A549 (cell line): Measurements from ENCODE around the gene KIF27. TPM values are rescaled to one million over a fixed set of nuclear protein-coding genes. Genes with fewer than 3 reads are reported as not detected.

Experiments used
- ATAC-seq, 2 experiments: fragments of 200-7000 bp in 1 of 2; fragments of >200 bp in 1 of 2; cut with Nextera tagmentation in 1 of 2; cut with Tn5 transposase in 1 of 2; 3 replicates each; pipeline versions ENCODE4 v1.8.0 to v1.9.1; 2018 to 2020; ENCODE audit warnings: mild to moderate bottlenecking in 1 of 2, moderate library complexity in 1 of 2
- CTCF ChIA-PET: fragments of 300-600 bp; sonication (Branson Sonifier 250); formaldehyde crosslinking; extraction: SDS; loops from one replicate; lab custom pipeline; 2021; ENCODE audit warnings: antibody characterized with exemption, inconsistent platforms; lab: Yijun Ruan, JAX
- POLR2A ChIA-PET: fragments of 350-600 bp; formaldehyde crosslinking; extraction: SDS; loops from one replicate; lab custom pipeline; 2021; ENCODE audit warnings: antibody characterized with exemption, inconsistent platforms; lab: Yijun Ruan, JAX
- DNase-seq, 2 experiments: peaks; one replicate each; pipeline versions ENCODE4 v3.0.0 to v3.0.0-alpha.2; 2011 to 2016; ENCODE audit warnings: low read depth in 1 of 2, low spot score in 1 of 2
- FAIRE-seq: peaks from 2 replicates; lab custom pipeline; 2011; peaks lifted over from hg19 to GRCh38; lab: Jason Lieb, UNC
- H3K27ac ChIP-seq, 2 experiments: fragments of >200 bp; sonication (Bioruptor Twin); formaldehyde crosslinking; 3 replicates each; pipeline ENCODE4 v1.5.1; 2016 to 2017
- H3K4me1 ChIP-seq: fragments of >200 bp; sonication (Bioruptor Twin); formaldehyde crosslinking; 3 replicates; pipeline ENCODE4 v1.6.1; 2016
- H3K4me2 ChIP-seq: fragments of >200 bp; sonication (Bioruptor Twin); formaldehyde crosslinking; 3 replicates; pipeline ENCODE4 v1.6.1; 2016
- H3K4me3 ChIP-seq: fragments of >200 bp; sonication (Bioruptor Twin); formaldehyde crosslinking; 3 replicates; pipeline ENCODE4 v1.5.1; 2016
- H3K9me3 ChIP-seq: fragments of >200 bp; sonication (Bioruptor Twin); formaldehyde crosslinking; 3 replicates; pipeline ENCODE4 v1.6.1; 2016
- CEBPB ChIP-seq, 2 experiments: fragments of >200 bp in 1 of 2; sonication (Bioruptor Twin) in 1 of 2; formaldehyde crosslinking in 1 of 2; IDR thresholded peaks; 2 replicates each; pipeline ENCODE4 v1.6.1; 2012 to 2016
- CHD2 ChIP-seq: fragments of 150-350 bp; IDR thresholded peaks from 2 replicates; pipeline ENCODE4 v1.6.1; 2014; ENCODE audit warnings: low read length; ENCODE audit not compliant: partially characterized antibody
- FOSB ChIP-seq: fragments of 250-450 bp; sonication (Bioruptor Pico); IDR thresholded peaks from 2 replicates; pipeline ENCODE4 v1.5.0; 2020; ENCODE audit warnings: mild to moderate bottlenecking, moderate library complexity
- FOSL2 ChIP-seq, 2 experiments: fragments of 450-650 bp in 1 of 2; fragments of >200 bp in 1 of 2; sonication (Bioruptor Twin) in 1 of 2; formaldehyde crosslinking; IDR thresholded peaks; 2 replicates each; pipeline versions ENCODE4 v1.5.0 to v1.6.1; 2016 to 2020; ENCODE audit warnings: mild to moderate bottlenecking in 1 of 2, moderate library complexity in 1 of 2
- MAFK ChIP-seq: fragments of 450-650 bp; IDR thresholded peaks from 2 replicates; pipeline ENCODE4 v1.6.1; 2014; ENCODE audit not compliant: partially characterized antibody
- MAZ ChIP-seq: fragments of 150-350 bp; IDR thresholded peaks from 2 replicates; pipeline ENCODE4 v1.6.1; 2014; ENCODE audit warnings: antibody characterized with exemption, low read depth, low read length, borderline replicate concordance
- MYC ChIP-seq: IDR thresholded peaks from 2 replicates; pipeline ENCODE4 v1.6.1; 2012; ENCODE audit warnings: mild to moderate bottlenecking, inconsistent platforms, low read length, improper control_type of control experiment, borderline replicate concordance
- POLR2AphosphoS2 ChIP-seq: conservative IDR thresholded peaks from 2 replicates; pipeline ENCODE4 v1.6.1; 2012; ENCODE audit warnings: low read length, improper control_type of control experiment, inconsistent platforms
- RARB ChIP-seq: fragments of 250-450 bp; sonication (Bioruptor Pico); IDR thresholded peaks from 2 replicates; pipeline ENCODE4 v1.8.0; 2021; ENCODE audit warnings: mild to moderate bottlenecking, moderate library complexity
- RNF2 ChIP-seq: fragments of 200-600 bp; sonication (generic); IDR thresholded peaks from 2 replicates; pipeline ENCODE4 v1.6.1; 2016; ENCODE audit warnings: low read depth, mild to moderate bottlenecking, antibody characterized with exemption, moderate library complexity, borderline replicate concordance
- TFCP2L1 ChIP-seq: fragments of 250-450 bp; sonication (Bioruptor Pico); IDR thresholded peaks from 2 replicates; pipeline ENCODE4 v1.5.0; 2021; ENCODE audit warnings: mild to moderate bottlenecking
- TP53 ChIP-seq: fragments of 250-450 bp; sonication (Bioruptor Pico); IDR thresholded peaks from 2 replicates; pipeline ENCODE4 v1.5.0; 2021; ENCODE audit warnings: mild to moderate bottlenecking, moderate library complexity
- WGBS: methylation state at CpG from one replicate; pipeline ENCODE4 v1.1.6; 2017; ENCODE audit errors: missing lambda C conversion rate; 5-methylcytosine and 5-hydroxymethylcytosine counted together
- polyA plus RNA-seq, 4 experiments: library from polyadenylated mRNA; depleted of rRNA in 3 of 4; stranded (reverse); fragments of >200 nt; fragmentation: RNase III in 1 of 4; extraction: RNeasy Plus Mini Kit Qiagen cat#74134 plus additional on column Dnase treatment in 1 of 4; gene quantifications; 2 replicates in 3 of 4; 3 replicates in 1 of 4; pipeline ENCODE4 v1.2.3, GENCODE V29; 2011 to 2017
- TF ChIP-seq, protein P1 (sequence below): fragments of 200-600 bp; sonication (generic); IDR thresholded peaks from 2 replicates; pipeline ENCODE4 v1.6.1; 2016; ENCODE audit warnings: antibody characterized with exemption, mild to moderate bottlenecking, moderate library complexity
- TF ChIP-seq, protein P2 (sequence below): fragments of >200 bp; sonication (Bioruptor Twin); formaldehyde crosslinking; IDR thresholded peaks from 3 replicates; pipeline ENCODE4 v1.6.1; 2016
- TF ChIP-seq, protein P3 (sequence below): IDR thresholded peaks from 2 replicates; pipeline ENCODE4 v1.6.1; 2012

Gene KIF27
- polyA plus RNA-seq, 2 of the 4 experiments (the other 2 are of a cell fraction) = 2.2 to 6.0 TPM

DNA sequence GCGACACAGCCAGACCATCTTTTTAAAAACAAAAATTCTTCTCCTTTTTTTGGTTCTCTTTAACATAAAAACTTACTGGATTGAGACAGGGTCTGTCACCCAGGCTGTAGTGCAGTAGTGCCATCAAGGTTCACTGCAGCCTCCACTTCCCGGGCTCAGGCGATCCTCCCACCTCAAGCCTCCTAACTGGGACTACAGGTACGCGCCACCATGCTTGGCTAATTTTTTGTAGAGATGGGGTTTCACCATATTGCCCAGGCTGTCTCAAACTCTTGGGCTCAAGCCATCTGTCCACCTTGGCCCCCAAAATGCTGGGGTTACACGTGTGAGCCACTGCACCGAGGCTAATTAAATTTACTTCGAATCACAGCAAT lies 45.0 kb upstream of the KIF27 start:
- FAIRE-seq (no peak), DNase-seq (no peak), ATAC-seq (peak in 1 of 2 experiments; percentile 4; a peak in 1 of 6 replicates)
- CTCF ChIA-PET = interaction anchor here (0.7 kb wide), 1 partner anchor 11 kb away, joined by 3 read pairs; no protein-coding TSS in a partner anchor
- POLR2A ChIA-PET = interaction anchor here (1.1 kb wide), 3 partner anchors 9 to 14 kb away, joined by 3 to 6 read pairs (median 3); partner anchors contain the start of genes HNRNPK and RMI1
- H3K9me3 ChIP-seq = no peaks in the 10 kb centered on the region
- H3K4me2 ChIP-seq = no peak overlapping the region
- TF ChIP-seq MYC (no peak), TFCP2L1 (peak; percentile 5; the same call in 1 of the 2 replicates)
- peaks cover 36% of the 10 kb centered on the region for H3K4me1 ChIP-seq
- H3K4me3 ChIP-seq = no peak overlapping the region
- 93% methylated on average over 8 of the region's 8 CpGs for WGBS
- no peak overlapping the region for H3K27ac ChIP-seq

DNA sequence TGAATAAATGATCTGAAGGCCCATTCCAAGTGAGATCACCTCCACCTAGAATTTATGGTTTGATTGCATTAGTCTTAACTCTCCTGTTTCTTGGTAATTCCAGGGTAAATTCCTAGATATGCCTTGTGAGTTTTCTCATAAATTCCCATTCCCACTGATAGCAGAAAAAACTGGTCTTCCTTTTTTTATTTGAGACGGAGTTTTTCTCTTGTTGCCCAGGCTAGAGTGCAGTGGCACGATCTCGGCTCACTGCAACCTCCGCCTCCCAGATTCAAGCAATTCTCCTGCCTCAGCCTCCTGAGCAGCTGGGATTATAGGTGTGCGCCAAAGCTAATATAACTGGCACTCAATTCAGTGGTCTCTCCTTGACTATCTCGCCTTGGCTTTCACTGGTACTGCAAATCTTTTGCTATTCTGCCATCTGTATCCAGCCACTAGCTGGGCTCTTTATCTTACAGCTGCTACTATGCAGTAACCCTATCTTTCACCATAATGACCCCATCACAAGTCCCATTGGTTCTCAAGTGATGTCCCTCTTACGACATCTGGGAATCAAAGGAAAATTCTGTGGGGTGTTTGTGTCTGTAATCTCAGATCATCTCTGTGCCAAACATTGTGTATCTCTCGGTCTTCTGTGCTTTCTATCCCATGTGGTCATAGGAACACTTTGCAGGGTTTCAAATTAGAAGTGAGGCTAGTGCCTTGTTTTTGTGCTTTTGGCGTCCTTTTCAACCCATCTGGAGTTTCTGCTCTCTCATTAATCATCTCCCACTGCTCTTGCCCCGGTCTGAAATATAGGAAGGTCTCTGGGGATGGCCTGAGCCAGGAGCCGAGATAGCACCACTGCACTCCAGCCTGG lies 44.3 kb upstream of the KIF27 start:
- H3K4me3 ChIP-seq = no peak overlapping the region
- peaks cover 36% of the 10 kb centered on the region for H3K4me1 ChIP-seq
- no peak for FAIRE-seq
- peak; percentile 90; the same call in 1 of the 2 replicates for TF ChIP-seq POLR2AphosphoS2
- TF ChIP-seq, protein P1, sequence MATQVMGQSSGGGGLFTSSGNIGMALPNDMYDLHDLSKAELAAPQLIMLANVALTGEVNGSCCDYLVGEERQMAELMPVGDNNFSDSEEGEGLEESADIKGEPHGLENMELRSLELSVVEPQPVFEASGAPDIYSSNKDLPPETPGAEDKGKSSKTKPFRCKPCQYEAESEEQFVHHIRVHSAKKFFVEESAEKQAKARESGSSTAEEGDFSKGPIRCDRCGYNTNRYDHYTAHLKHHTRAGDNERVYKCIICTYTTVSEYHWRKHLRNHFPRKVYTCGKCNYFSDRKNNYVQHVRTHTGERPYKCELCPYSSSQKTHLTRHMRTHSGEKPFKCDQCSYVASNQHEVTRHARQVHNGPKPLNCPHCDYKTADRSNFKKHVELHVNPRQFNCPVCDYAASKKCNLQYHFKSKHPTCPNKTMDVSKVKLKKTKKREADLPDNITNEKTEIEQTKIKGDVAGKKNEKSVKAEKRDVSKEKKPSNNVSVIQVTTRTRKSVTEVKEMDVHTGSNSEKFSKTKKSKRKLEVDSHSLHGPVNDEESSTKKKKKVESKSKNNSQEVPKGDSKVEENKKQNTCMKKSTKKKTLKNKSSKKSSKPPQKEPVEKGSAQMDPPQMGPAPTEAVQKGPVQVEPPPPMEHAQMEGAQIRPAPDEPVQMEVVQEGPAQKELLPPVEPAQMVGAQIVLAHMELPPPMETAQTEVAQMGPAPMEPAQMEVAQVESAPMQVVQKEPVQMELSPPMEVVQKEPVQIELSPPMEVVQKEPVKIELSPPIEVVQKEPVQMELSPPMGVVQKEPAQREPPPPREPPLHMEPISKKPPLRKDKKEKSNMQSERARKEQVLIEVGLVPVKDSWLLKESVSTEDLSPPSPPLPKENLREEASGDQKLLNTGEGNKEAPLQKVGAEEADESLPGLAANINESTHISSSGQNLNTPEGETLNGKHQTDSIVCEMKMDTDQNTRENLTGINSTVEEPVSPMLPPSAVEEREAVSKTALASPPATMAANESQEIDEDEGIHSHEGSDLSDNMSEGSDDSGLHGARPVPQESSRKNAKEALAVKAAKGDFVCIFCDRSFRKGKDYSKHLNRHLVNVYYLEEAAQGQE = no peak
- no peak for TF ChIP-seq FOSL2 (IDR thresholded peaks at IDR 0.05)
- TF ChIP-seq FOSL2 (CRISPR knock-in tag; IDR thresholded peaks at IDR 0.05) = peak; percentile 7; the same call in 1 of the 2 replicates
- TF ChIP-seq, protein P2, sequence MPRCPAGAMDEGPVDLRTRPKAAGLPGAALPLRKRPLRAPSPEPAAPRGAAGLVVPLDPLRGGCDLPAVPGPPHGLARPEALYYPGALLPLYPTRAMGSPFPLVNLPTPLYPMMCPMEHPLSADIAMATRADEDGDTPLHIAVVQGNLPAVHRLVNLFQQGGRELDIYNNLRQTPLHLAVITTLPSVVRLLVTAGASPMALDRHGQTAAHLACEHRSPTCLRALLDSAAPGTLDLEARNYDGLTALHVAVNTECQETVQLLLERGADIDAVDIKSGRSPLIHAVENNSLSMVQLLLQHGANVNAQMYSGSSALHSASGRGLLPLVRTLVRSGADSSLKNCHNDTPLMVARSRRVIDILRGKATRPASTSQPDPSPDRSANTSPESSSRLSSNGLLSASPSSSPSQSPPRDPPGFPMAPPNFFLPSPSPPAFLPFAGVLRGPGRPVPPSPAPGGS = no peak
- peak; percentile 23 for TF ChIP-seq FOSB
- peak; percentile 92 for TF ChIP-seq TFCP2L1
- no peak for TF ChIP-seq RNF2
- 0 out of 4 replicates have a peak, but pooled peaks of 1 of the 2 experiments have one; percentile 10 for TF ChIP-seq CEBPB (IDR thresholded peaks at IDR 0.05)
- peak; percentile 48; the same call in 1 of the 2 replicates for TF ChIP-seq TP53 (CRISPR knock-in tag)
- no peak for TF ChIP-seq MAFK
- TF ChIP-seq RARB (CRISPR knock-in tag) = no peak; the same call in 1 of the 2 replicates
- TF ChIP-seq, all 56 proteins: peak for 6
- peak; percentile 40 to 64 for ATAC-seq
- Histone ChIP-seq H3K27ac (peak overlapping the region; percentile 72 to 78), H3K4me2 (no peak overlapping the region), H3K9me3 (no peaks in the 10 kb centered on the region)
- WGBS = 86% methylated on average over 11 of the region's 11 CpGs
- POLR2A ChIA-PET = interaction anchor here (1.1 to 1.4 kb wide), 3 partner anchors 9 to 15 kb away, joined by 3 to 6 read pairs (median 4); partner anchors contain the start of genes HNRNPK and RMI1
- CTCF ChIA-PET = no interaction called here
- DNase-seq = peak in 1 of 2 experiments; percentile 31

DNA sequence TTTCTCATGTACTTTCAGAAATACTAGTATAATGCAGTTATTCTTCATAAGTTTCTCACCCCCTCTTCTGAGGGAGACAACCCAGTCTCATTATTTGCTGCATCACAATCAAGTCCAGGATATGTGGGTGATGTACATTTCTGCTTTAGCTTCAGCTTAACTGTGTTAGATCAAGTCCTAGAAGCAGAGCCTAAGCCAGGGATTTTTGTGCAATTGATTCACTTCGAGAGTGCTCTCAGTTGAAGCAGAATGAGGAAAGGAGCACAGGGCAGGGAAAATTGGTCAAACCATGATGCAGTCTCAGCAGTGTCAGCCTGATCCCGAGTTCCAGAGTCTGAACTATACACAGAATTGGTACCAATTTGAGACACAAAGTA lies 43.7 kb upstream of the KIF27 start:
- peak overlapping the region; percentile 72 to 78 for H3K27ac ChIP-seq
- no peak for DNase-seq
- H3K4me3 ChIP-seq = no peak overlapping the region
- peaks cover 36% of the 10 kb centered on the region for H3K4me1 ChIP-seq
- FAIRE-seq = no peak
- TF ChIP-seq MAFK = no peak
- TF ChIP-seq, protein P3, sequence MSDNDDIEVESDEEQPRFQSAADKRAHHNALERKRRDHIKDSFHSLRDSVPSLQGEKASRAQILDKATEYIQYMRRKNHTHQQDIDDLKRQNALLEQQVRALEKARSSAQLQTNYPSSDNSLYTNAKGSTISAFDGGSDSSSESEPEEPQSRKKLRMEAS = no peak
- TF ChIP-seq MAZ = no peak
- no peak for TF ChIP-seq RNF2
- TF ChIP-seq CHD2 = no peak
- TF ChIP-seq MYC = no peak
- 40% methylated on average over 2 of the region's 2 CpGs for WGBS
- POLR2A ChIA-PET = interaction anchor here (1.1 to 3.1 kb wide), 4 partner anchors 8 to 15 kb away, joined by 3 to 29 read pairs (median 5); partner anchors contain the start of genes HNRNPK and RMI1
- peak overlapping the region; percentile 21; the same call in 2 of the 3 replicates for H3K4me2 ChIP-seq
- ATAC-seq = peak; percentile 52 to 58
- CTCF ChIA-PET = no interaction called here
- no peaks in the 10 kb centered on the region for H3K9me3 ChIP-seq
